NCI-H2107 (cell line): ENCODE data around the gene PARP12.

ENCODE experiments used
- DNase-seq: peaks from one replicate; lab custom pipeline; 2025; lab: John Stamatoyannopoulos, UW

Gene PARP12

DNA sequence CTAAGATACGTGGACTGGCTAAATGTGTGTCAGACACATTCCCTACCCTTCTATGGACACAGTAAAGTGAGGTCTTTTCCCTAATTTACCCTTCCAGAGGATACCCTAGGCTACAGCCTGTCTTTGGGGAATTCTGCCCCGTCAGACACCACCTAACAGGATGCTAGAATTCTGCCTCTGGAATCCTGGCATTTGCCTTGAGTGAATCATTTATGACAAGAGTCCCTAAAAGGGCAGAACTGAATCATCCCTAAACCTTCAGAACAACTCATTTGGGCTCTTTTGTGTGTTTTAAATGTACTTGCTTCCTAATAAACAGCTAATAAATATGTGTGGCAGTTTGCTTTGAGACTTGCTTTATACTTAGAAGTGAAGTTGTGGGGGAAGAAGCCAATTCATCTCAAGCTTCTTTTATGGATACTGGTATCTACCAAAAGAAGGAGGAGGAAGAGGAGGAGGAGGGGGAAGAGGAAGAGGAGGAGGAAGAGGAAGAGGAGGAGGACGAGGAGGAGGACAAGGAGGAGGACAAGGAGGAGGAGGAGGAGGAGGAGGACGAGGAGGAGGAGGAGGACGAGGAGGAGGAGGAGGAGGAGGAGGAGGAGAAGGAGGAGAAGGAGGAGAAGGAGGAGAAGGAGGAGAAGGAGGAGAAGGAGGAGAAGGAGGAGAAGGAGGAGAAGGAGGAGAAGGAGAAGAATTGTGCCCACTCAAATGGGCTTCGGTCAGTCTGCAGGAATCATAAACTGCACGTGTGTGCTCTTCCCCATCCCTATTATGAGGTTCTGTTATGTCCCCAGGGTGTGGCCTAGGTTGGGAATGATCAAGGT is 27.1 kb downstream of the PARP12 start:
- no peak for DNase-seq

DNA sequence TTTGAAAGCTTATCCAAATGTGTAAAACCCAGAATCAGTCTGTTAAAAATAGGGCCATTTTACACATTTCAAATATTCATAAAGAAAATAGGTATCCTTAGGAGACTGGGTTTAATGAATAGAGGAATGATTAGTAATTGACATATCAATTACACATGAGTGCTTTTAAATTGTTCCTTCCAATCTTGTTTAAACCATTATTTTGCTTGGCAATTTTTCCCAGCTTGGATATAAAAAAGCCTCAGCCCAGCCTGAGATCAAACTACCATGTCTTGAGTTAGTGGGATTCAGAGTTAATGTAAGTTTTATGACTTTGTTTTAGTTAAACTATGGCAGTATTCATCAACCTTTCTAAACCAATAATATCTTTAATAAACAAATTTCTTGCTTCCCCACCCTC is 28.3 kb downstream of the PARP12 start:
- no peak for DNase-seq

GRCh38 chr7:140033779-140034363 is 28.9 kb downstream of the PARP12 start:
- DNase-seq = no peak

DNA sequence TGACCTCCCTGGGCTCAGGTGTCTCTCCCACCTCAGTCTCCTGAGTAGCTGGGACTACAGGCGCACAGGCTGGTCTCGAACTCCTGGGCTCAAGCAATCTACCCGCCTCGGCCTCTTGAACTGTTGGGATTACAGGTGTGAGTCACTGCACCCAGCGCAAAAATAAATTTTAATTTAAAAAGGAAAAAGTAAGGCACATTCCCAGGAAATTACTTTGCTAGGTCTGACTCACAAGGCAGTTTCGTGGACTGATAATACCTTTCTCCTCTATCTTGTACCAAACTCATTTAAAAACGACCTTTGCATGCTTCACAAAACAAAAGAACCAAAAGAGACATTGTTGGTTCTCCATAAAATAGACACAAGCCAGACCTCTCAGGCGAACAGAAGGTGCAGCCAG is 29.7 kb downstream of the PARP12 start:
- DNase-seq = no peak

GRCh38 chr7:140031364-140031763 is 31.4 kb downstream of the PARP12 start:
- no peak for DNase-seq

GRCh38 chr7:140029072-140029471 is 33.7 kb downstream of the PARP12 start:
- DNase-seq = no peak

DNA sequence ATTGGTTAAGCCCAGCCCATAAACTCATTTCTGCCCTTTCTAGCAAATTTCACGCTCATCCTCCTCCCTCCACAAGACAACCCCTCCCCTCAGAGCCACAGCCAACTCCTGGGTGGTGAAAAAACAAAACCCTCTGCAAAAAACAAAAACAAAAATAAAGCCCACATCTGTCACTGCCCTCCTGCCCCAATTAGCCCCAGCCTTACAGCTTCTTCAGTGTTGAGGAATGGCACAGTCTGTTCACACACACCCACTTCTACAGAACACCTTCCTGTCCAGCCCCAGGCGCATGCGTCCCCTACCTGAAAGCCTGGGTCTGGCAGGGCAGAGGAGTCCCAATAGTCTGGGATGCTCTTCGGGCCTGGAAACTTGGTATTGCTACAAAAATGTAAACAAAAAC is 34.4 kb downstream of the PARP12 start:
- no peak for DNase-seq

DNA sequence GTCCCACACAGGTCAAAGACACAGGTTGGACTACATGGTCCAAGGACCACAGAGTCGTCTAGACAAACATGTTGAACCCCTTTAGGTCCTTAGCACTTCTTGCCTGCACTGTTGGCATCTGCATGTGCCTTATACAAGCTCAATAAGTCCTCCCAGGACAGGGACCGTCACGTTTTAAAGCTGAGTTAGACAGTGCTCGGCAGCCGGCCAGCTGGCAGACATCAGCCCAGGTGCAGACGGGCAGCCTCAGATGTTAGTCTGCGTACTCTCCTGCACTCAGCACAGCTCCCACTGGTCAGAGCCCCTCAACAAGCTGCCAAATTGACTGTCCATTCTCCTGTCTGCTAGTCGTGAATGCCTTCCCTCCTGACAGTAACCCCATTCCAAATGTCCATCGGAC is 34.9 kb downstream of the PARP12 start:
- DNase-seq = no peak

GRCh38 chr7:140026935-140027334 is 35.8 kb downstream of the PARP12 start:
- no peak for DNase-seq

GRCh38 chr7:140025814-140026433 is 36.8 kb downstream of the PARP12 start:
- no peak for DNase-seq

GRCh38 chr7:140025241-140025640 is 37.5 kb downstream of the PARP12 start:
- no peak for DNase-seq

DNA sequence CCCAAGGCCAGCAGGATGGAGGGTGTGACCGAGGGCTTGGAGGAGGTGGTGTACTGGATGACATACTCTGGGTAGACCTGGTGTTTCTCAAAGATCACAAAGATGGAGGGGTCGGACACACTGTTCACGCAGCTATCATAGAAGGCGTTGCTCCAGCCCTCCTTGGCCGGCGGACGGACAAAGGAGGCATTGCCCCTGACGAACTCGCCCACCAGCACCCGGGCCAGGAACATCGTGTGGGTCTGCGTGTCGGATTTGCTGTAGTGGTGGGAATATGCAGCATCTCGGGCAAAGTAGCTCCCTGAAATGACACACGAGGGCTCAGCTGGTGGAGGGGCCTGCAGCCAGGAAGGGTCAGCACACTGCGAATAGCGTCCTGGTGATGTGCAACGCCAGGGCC is 38.2 kb downstream of the PARP12 start:
- no peak for DNase-seq

GRCh38 chr7:140023728-140024127 is 39.0 kb downstream of the PARP12 start:
- no peak for DNase-seq

DNA sequence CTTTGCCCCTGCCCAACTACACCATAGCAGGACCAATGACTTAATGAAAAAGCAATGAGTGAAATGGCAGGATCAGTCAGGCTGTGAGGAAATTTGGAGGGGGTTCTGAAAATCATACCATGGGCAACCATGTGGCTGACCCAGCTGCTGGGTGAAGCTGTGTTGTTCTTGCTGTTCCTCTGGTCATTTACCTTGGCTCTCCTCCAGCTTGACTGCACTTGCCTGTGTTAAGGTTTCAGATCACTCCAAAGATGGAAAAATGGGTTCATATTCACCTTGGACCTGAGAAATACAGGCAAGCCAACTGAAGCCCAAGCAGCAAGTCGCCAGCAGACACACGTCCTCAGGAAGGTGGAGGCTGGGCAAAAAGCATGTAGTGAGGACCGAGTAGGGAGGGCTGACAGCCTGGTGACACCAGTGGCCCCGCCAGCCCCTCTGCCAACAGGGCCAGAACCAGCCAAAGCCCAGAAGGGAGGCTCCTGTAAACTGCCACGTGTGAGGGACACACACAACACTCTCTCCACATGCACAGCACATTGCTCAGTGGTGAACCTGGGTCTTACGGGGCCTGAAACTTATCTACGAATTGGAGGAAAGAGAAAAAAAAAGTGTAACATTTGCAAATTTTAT is 40.1 kb downstream of the PARP12 start:
- DNase-seq = no peak

- no peak for DNase-seq
These were observed 41.1 kb downstream of the PARP12 start for GRCh38 chr7:140021603-140022002.

- DNase-seq = no peak
These were observed 43.1 kb downstream of the PARP12 start for GRCh38 chr7:140019606-140020005.

DNA sequence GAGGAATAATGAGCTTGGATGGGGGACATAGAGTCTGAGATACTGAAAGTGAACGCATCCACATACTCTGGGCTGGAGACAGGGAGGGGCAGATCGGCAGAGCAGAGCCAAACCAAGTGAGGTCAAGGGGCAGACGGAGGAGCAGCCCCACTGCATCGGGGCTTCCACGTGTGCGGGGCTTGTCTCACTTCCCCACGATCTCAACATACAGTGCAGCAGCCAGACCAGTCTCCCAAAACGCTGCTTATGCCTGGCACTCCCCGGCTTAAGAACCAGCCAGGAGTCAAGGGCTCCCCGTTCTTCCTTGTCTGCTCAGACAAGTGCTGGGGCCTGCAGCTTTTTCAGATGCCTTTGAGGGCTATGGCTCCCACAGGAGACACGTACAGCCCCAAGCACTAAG is 43.6 kb downstream of the PARP12 start:
- DNase-seq = no peak

DNA sequence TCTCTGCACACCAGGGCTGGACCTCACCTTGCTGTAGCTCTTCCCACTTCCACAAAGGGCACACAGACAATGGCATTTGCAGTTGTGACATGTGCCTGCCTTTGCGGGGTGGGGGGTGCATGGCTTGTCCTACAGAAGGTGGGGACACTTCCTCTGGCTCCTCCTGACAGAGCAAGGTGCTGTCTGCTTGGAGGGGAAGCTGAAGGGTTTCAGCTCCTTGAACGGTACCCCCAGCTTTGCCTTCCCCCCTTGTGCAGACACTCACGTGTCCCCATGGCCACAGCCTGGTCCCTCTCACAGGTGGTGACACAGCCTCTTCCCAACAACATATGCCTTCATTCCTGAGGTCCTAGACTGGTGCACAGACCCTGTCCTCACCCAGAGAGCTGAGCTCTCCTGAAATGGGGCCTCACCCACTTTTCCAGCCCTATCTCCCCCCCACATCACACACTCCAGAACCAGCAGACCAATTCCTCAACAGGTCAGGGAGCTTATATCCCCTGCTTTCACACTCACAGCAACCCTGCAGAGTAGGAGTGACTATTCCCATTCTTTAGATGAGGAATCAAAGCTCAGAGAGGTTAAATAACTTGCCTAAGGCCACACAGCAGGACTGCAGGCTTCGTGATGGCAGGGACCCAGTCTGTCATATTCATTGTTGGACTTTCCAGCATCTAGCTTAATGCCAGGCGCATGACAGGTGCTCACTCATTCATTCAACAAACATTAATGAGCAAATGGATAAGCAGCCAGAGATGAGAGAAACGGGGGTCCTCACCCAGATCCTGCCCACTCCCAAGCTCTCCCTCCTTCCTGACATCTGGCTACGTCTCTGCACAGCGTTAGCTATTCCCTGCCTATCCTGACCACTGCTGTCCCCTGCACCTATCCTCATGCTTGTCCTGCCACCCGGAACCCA is 44.4 kb downstream of the PARP12 start:
- no peak for DNase-seq

- no peak for DNase-seq
These were observed 45.2 kb downstream of the PARP12 start for GRCh38 chr7:140017543-140017942.

DNA sequence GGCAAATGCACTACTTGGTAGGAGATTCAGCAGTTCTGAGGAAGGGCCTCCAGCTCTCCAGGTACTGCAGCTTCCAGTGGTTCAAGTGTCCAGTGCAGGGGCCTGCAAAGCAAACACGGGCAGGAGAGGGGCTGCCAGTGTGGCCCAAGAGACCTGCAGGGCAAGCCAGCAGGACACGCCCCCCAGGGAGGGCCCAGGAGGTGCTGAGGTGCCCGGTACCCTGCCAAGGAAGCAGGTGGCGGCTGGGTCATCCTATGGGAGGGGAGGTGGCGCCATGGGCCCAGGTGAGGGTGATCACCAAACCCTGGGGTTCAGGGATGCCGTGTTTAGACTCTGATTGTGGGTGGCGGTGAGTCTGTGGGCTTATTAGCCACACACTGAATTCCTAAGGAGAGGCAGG is 45.7 kb downstream of the PARP12 start:
- no peak for DNase-seq

- DNase-seq = no peak
These were observed 46.2 kb downstream of the PARP12 start for GRCh38 chr7:140016540-140016939.

GRCh38 chr7:140015471-140015970 is 47.2 kb downstream of the PARP12 start:
- DNase-seq = no peak
